Activated B cell treated with CpG ODN at 0.5 μM for 24 hours (primary cell): Measurements from ENCODE around the gene IER5L. TPM values are rescaled to one million over a fixed set of nuclear protein-coding genes. Genes with fewer than 3 reads are reported as not detected.

Experiments used
- ATAC-seq: fragments of 200-7000 bp; cut with Tn5 transposase; one replicate; pipeline ENCODE4 v1.10.0; 2021; ENCODE audit warnings: low read depth, mild to moderate bottlenecking, moderate library complexity
- CTCF ChIA-PET: fragments of 350-600 bp; sonication (Branson Sonifier 250); formaldehyde crosslinking; loops from one replicate; lab custom pipeline; 2021; ENCODE audit warnings: antibody characterized with exemption; lab: Charles Lee
- POLR2A ChIA-PET: fragments of 350-600 bp; sonication (Branson Sonifier 250); formaldehyde crosslinking; loops from one replicate; lab custom pipeline; 2021; ENCODE audit warnings: antibody characterized with exemption; lab: Charles Lee
- DNase-seq: peaks from one replicate; pipeline ENCODE4 v3.0.0; 2022
- H3K27ac Mint-ChIP-seq: one replicate; pipeline ENCODE4 v1.8.0; 2020; ENCODE audit warnings: mixed read lengths
- H3K27me3 Mint-ChIP-seq: one replicate; pipeline ENCODE4 v1.8.0; 2021; ENCODE audit warnings: mixed read lengths
- H3K36me3 Mint-ChIP-seq: one replicate; pipeline ENCODE4 v1.8.0; 2021; ENCODE audit warnings: low read depth, mixed read lengths
- H3K4me1 Mint-ChIP-seq: one replicate; pipeline ENCODE4 v1.8.0; 2021; ENCODE audit warnings: mixed read lengths
- H3K4me3 Mint-ChIP-seq: one replicate; pipeline ENCODE4 v1.8.0; 2020; ENCODE audit warnings: mild to moderate bottlenecking, mixed read lengths
- H3K9me3 Mint-ChIP-seq: one replicate; pipeline ENCODE4 v1.8.0; 2020; ENCODE audit warnings: mixed read lengths
- intact Hi-C: fragments of 100-400 bp; cut with micrococcal nuclease; formaldehyde crosslinking; loops from one replicate; pipeline ENCODE4 v1.15.1; 2024
- total RNA-seq: library from RNA; stranded (reverse); gene quantifications from 2 replicates; pipeline ENCODE4 v1.2.3, GENCODE V29; 2022
- TF ChIP-seq, protein P1 (sequence below): fragments of 200-600 bp; IDR thresholded peaks from one replicate; pipeline ENCODE4 v1.8.0; 2022; ENCODE audit warnings: antibody characterized with exemption, mild to moderate bottlenecking

IER5L gene
- total RNA-seq, 1 donor from 2014 or later = 1.9 TPM

DNA sequence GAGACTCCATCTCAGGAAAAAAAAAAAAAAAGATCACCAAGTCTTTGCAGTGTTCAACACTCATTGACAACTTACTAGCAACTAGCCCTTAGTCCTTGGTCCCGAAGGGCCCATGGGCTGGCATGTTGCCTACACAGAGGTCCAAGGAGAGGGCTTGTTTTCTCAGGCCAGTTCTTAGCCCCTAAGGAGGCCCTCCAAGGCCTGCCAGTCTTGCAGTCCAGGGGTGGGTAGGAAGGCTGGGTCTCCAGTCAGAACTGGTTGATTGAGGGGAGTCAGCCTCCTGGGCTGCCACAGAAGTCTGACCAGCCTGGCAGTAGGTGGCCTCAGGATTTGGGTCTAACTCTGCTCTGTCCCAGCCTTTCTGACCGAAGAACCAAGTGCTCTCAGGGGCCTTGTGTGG is 32.7 kb downstream of the IER5L start:
- no peak for ATAC-seq
- no peaks in the 10 kb centered on the region for H3K27me3 Mint-ChIP-seq
- ChIA-PET POLR2A (no interaction called here), CTCF (interaction anchor here (0.8 kb wide), 1 partner anchor 466 kb away, joined by 3 read pairs; no protein-coding TSS in a partner anchor)
- peaks cover 26% of the 10 kb centered on the region for H3K36me3 Mint-ChIP-seq
- no peak for DNase-seq
- no peaks in the 10 kb centered on the region for H3K9me3 Mint-ChIP-seq
- peaks cover 54% of the 10 kb centered on the region for H3K4me1 Mint-ChIP-seq
- intact Hi-C loops = loop anchor here (10.0 kb wide), 1 partner anchor 1099 kb away; no protein-coding TSS in a partner anchor
- H3K4me3 Mint-ChIP-seq = no peak overlapping the region
- TF ChIP-seq, protein P1, sequence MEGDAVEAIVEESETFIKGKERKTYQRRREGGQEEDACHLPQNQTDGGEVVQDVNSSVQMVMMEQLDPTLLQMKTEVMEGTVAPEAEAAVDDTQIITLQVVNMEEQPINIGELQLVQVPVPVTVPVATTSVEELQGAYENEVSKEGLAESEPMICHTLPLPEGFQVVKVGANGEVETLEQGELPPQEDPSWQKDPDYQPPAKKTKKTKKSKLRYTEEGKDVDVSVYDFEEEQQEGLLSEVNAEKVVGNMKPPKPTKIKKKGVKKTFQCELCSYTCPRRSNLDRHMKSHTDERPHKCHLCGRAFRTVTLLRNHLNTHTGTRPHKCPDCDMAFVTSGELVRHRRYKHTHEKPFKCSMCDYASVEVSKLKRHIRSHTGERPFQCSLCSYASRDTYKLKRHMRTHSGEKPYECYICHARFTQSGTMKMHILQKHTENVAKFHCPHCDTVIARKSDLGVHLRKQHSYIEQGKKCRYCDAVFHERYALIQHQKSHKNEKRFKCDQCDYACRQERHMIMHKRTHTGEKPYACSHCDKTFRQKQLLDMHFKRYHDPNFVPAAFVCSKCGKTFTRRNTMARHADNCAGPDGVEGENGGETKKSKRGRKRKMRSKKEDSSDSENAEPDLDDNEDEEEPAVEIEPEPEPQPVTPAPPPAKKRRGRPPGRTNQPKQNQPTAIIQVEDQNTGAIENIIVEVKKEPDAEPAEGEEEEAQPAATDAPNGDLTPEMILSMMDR = no peak
- H3K27ac Mint-ChIP-seq = no peak overlapping the region

- DNase-seq = peak; percentile 64
- Mint-ChIP-seq H3K36me3 (peaks cover 25% of the 10 kb centered on the region), H3K27me3 (no peaks in the 10 kb centered on the region), H3K4me3 (peak overlapping the region; percentile 44), H3K4me1 (peaks cover 50% of the 10 kb centered on the region), H3K9me3 (no peaks in the 10 kb centered on the region), H3K27ac (peak overlapping the region; percentile 91)
- ChIA-PET CTCF (interaction anchor here (0.6 to 6.7 kb wide), 22 partner anchors 9 to 584 kb away, joined by 3 to 84 read pairs (median 4); partner anchors contain the start of gene IER5L), POLR2A (interaction anchor here (0.7 to 4.6 kb wide), 14 partner anchors 9 to 481 kb away, joined by 3 to 26 read pairs (median 4); partner anchors contain the start of genes IER5L and PTPA)
- TF ChIP-seq, protein P1 = peak; percentile 91
- intact Hi-C loops = loop anchor here (2.0 to 10.0 kb wide), 2 partner anchors 60 to 1102 kb away; no protein-coding TSS in a partner anchor
- ATAC-seq = no peak
Measured at GRCh38 chr9:129143031-129143927, 34.8 kb downstream of the IER5L start.

GRCh38 chr9:129142138-129142935 is 35.7 kb downstream of the IER5L start:
- POLR2A ChIA-PET = interaction anchor here (0.7 to 5.2 kb wide), 18 partner anchors 11 to 483 kb away, joined by 3 to 62 read pairs (median 3); partner anchors contain the start of genes IER5L, NTMT1 and PTPA
- peaks cover 50% of the 10 kb centered on the region for H3K4me1 Mint-ChIP-seq
- intact Hi-C loops = loop anchor here (2.0 to 10.0 kb wide), 2 partner anchors 60 to 1102 kb away; no protein-coding TSS in a partner anchor

GRCh38 chr9:129141066-129142041 is 36.7 kb downstream of the IER5L start:
- TF ChIP-seq, protein P1 = no peak
- peaks cover 50% of the 10 kb centered on the region for H3K4me1 Mint-ChIP-seq
- DNase-seq (peak; percentile 54), ATAC-seq (peak; percentile 16)
- H3K27ac Mint-ChIP-seq = peak overlapping the region; percentile 91
- CTCF ChIA-PET = interaction anchor here (1.0 to 6.7 kb wide), 11 partner anchors 11 to 484 kb away, joined by 3 to 84 read pairs (median 9); partner anchors contain the start of genes IER5L and NTMT1
- peaks cover 35% of the 10 kb centered on the region for H3K36me3 Mint-ChIP-seq
- no peaks in the 10 kb centered on the region for H3K27me3 Mint-ChIP-seq
- intact Hi-C loops = loop anchor here (2.0 to 10.0 kb wide), 4 partner anchors 61 to 1103 kb away; no protein-coding TSS in a partner anchor
- no peaks in the 10 kb centered on the region for H3K9me3 Mint-ChIP-seq
- POLR2A ChIA-PET = interaction anchor here (0.6 to 5.2 kb wide), 23 partner anchors 8 to 682 kb away, joined by 3 to 62 read pairs (median 5); partner anchors contain the start of genes CRAT, IER5L, NTMT1 and PTPA
- H3K4me3 Mint-ChIP-seq = peak overlapping the region; percentile 81

More at GRCh38 chr9:129142138-129142935, 35.7 kb downstream of the IER5L start:
- TF ChIP-seq, protein P1 = no peak
- CTCF ChIA-PET = interaction anchor here (0.6 to 6.7 kb wide), 24 partner anchors 9 to 585 kb away, joined by 3 to 84 read pairs (median 4); partner anchors contain the start of gene IER5L
- H3K4me3 Mint-ChIP-seq = peak overlapping the region; percentile 81
- H3K9me3 Mint-ChIP-seq = no peaks in the 10 kb centered on the region
- H3K27me3 Mint-ChIP-seq = no peaks in the 10 kb centered on the region
- peak overlapping the region; percentile 91 for H3K27ac Mint-ChIP-seq
- H3K36me3 Mint-ChIP-seq = peaks cover 31% of the 10 kb centered on the region
- no peak for DNase-seq
- ATAC-seq = no peak
